Uterus (tissue), 2 donors: Measurements from ENCODE around the gene EP400.

Experiments
- POLR2A ChIP-seq, 2 donors: fragments of 450-650 bp; IDR thresholded peaks; one replicate each; pipeline ENCODE4 v1.6.1; 2016; ENCODE audit warnings: antibody characterized with exemption in 2 of 2, mild to moderate bottlenecking in 1 of 2, moderate library complexity in 1 of 2
- TF ChIP-seq, protein P1 (sequence below), 4 experiments: fragments of 200-600 bp in 2 of 4; fragments of 450-650 bp in 2 of 4; sonication (generic) in 2 of 4; IDR thresholded peaks; one replicate each; pipeline ENCODE4 v1.5.1; 2016 to 2019; ENCODE audit warnings: antibody characterized with exemption in 4 of 4, mild to moderate bottlenecking in 2 of 4, moderate library complexity in 1 of 4

DNA sequence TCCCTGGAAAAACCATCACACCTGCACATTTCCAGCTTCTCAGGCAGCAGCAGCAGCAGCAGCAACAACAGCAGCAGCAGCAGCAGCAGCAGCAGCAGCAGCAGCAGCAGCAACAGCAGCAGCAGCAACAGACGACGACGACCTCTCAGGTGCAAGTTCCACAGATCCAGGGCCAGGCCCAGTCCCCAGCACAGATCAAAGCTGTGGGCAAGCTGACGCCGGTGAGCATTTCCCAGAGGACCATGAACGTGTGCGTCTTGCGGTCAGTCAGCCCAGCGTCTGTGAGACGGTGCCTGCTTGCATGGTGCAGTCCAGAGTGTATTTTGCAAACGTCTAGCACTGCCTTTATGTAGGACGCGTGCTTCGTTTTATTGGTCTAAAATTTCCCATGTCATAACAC, 112.7 kb downstream of the EP400 start:
- TF ChIP-seq, protein P1, sequence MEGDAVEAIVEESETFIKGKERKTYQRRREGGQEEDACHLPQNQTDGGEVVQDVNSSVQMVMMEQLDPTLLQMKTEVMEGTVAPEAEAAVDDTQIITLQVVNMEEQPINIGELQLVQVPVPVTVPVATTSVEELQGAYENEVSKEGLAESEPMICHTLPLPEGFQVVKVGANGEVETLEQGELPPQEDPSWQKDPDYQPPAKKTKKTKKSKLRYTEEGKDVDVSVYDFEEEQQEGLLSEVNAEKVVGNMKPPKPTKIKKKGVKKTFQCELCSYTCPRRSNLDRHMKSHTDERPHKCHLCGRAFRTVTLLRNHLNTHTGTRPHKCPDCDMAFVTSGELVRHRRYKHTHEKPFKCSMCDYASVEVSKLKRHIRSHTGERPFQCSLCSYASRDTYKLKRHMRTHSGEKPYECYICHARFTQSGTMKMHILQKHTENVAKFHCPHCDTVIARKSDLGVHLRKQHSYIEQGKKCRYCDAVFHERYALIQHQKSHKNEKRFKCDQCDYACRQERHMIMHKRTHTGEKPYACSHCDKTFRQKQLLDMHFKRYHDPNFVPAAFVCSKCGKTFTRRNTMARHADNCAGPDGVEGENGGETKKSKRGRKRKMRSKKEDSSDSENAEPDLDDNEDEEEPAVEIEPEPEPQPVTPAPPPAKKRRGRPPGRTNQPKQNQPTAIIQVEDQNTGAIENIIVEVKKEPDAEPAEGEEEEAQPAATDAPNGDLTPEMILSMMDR (IDR thresholded peaks at IDR 0.05) = no peak
- TF ChIP-seq POLR2A (IDR thresholded peaks at IDR 0.05) = no peak
